Measurements from ENCODE around the gene FBXO38.

Gene FBXO38

GRCh38 chr5:148383564-148384379, at the start of gene FBXO38:
Gene FBXO38, plus strand, starts transcription at chr5:148383958. Its CDS starts 10,819 bp downstream, at chr5:148394777.
- DNase-seq (ENCODE audit: low read depth in 2 of 2) = peak; percentile 89 to 95

GRCh38 chr5:148335259-148335658, 48.5 kb upstream of the FBXO38 start, which contains the start of gene SPINK9:
Gene SPINK9, plus strand, starts transcription at chr5:148335559. Its CDS starts 55 bp downstream, at chr5:148335614.
- no peak for DNase-seq (ENCODE audit: low read depth in 2 of 2)

- no peak for DNase-seq (ENCODE audit: low read depth in 2 of 2)
Observed at GRCh38 chr5:148336704-148337435, 46.9 kb upstream of the FBXO38 start.

GRCh38 chr5:148342371-148343045, 41.2 kb upstream of the FBXO38 start:
- DNase-seq (ENCODE audit: low read depth in 2 of 2) = no peak

- DNase-seq (ENCODE audit: low read depth in 2 of 2) = no peak
Observed at GRCh38 chr5:148343046-148343407, 40.7 kb upstream of the FBXO38 start.

GRCh38 chr5:148343603-148344487, 39.9 kb upstream of the FBXO38 start:
- no peak for DNase-seq (ENCODE audit: low read depth in 2 of 2)

- no peak for DNase-seq (ENCODE audit: low read depth in 2 of 2)
Observed at GRCh38 chr5:148347706-148348105, 36.1 kb upstream of the FBXO38 start.

GRCh38 chr5:148352696-148353095, 31.1 kb upstream of the FBXO38 start:
- DNase-seq (ENCODE audit: low read depth in 2 of 2) = no peak

- DNase-seq (ENCODE audit: low read depth in 2 of 2) = no peak
Observed at GRCh38 chr5:148353634-148354033, 30.1 kb upstream of the FBXO38 start.

GRCh38 chr5:148364343-148364742, 19.4 kb upstream of the FBXO38 start:
- no peak for DNase-seq (ENCODE audit: low read depth in 2 of 2)

GRCh38 chr5:148368299-148368698, 15.5 kb upstream of the FBXO38 start:
- no peak for DNase-seq (ENCODE audit: low read depth in 2 of 2)

GRCh38 chr5:148372166-148372725, 11.5 kb upstream of the FBXO38 start:
- DNase-seq (ENCODE audit: low read depth in 2 of 2) = no peak

- no peak for DNase-seq (ENCODE audit: low read depth in 2 of 2)
Observed at GRCh38 chr5:148372893-148373292, 10.9 kb upstream of the FBXO38 start.

GRCh38 chr5:148374690-148375360, 8.9 kb upstream of the FBXO38 start:
- no peak for DNase-seq (ENCODE audit: low read depth in 2 of 2)

- no peak for DNase-seq (ENCODE audit: low read depth in 2 of 2)
Observed at GRCh38 chr5:148376198-148376597, 7.6 kb upstream of the FBXO38 start.

GRCh38 chr5:148378670-148379069, 5.1 kb upstream of the FBXO38 start:
- no peak for DNase-seq (ENCODE audit: low read depth in 2 of 2)

GRCh38 chr5:148379340-148379739, 4.4 kb upstream of the FBXO38 start:
- DNase-seq (ENCODE audit: low read depth in 2 of 2) = no peak

- DNase-seq (ENCODE audit: low read depth in 2 of 2) = no peak
Observed at GRCh38 chr5:148381906-148382305, 1.9 kb upstream of the FBXO38 start.

GRCh38 chr5:148382961-148383360, 797 bp upstream of the FBXO38 start:
- no peak for DNase-seq (ENCODE audit: low read depth in 2 of 2)

- DNase-seq (ENCODE audit: low read depth in 2 of 2) = peak in 1 of 2 donors; percentile 5
Observed at GRCh38 chr5:148384380-148384737, 601 bp downstream of the FBXO38 start.

GRCh38 chr5:148385094-148385493, 1.3 kb downstream of the FBXO38 start:
- no peak for DNase-seq (ENCODE audit: low read depth in 2 of 2)
